ENCODE results near the gene PLEKHA5. TPM values are rescaled to one million over a fixed set of nuclear protein-coding genes. Genes with fewer than 3 reads are reported as not detected.

PLEKHA5 gene
- total and polyA plus RNA-seq, 2 of the 4 experiments (the other 2 are of a cell fraction): 5.3 to 12.2 TPM

DNA sequence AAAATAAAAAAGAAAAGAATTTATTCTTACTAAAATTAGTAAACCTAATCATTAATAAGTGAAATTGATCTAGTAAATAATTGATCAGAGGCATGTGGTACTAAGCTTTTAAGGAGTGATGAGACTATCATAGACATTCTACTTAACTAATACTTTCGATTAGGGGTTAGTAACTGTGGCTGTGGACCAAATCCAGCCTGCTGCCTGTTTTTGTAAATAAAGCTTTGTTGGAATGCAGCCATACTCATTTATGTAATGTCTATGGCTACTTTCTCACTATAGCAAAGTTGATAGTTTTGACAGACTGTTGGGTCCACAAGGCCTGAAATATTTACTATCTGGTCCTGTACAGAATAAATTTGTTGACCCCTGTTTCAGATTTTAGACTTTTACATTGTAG, 63.2 kb downstream of the PLEKHA5 start:
- peaks cover 9% of the 10 kb centered on the region for H3K9me1 ChIP-seq (ENCODE audit: insufficient read depth, low read length)
- no peak overlapping the region for H3K14ac ChIP-seq (replicated peaks; ENCODE audit: low read depth, low read length)
- WGBS, 2 experiments (ENCODE audit: extremely low coverage in 2 of 2, insufficient read length in 1 of 2): no CpG with 5 or more reads among the region's 1 CpG
- no peak overlapping the region for H3K4me2 ChIP-seq (ENCODE audit: low read depth, low read length)
- POLR2A ChIA-PET (ENCODE audit: unreplicated experiment): no interaction called here
- no peak overlapping the region for H3K27ac ChIP-seq (ENCODE audit: insufficient read depth, low read length)
- H4K91ac ChIP-seq (ENCODE audit: insufficient read depth, low read depth, low read length): no peak overlapping the region
- dilution Hi-C loops (cut with HindIII; ENCODE audit: low sequenced_read_pairs, unreplicated experiment) (no loop called here), intact Hi-C loops (cut with micrococcal nuclease) (no loop called here), in situ Hi-C loops (cut with MboI; ENCODE audit: low sequenced_read_pairs) (no loop called here)
- peaks cover 12% of the 10 kb centered on the region for H3K4me1 ChIP-seq (ENCODE audit: control insufficient read depth, insufficient read depth, low read length)
- DNase-seq (no peak), ATAC-seq (ENCODE audit: low read depth) (no peak)
- H3K56ac ChIP-seq (ENCODE audit: extremely low read depth, insufficient read depth, low read length): no peak overlapping the region
- peaks cover 11% of the 10 kb centered on the region; the same call in 1 of the 2 replicates for H4K20me1 ChIP-seq (ENCODE audit: insufficient read depth, low read length)
- no peak overlapping the region for H3K9ac ChIP-seq (ENCODE audit: low read depth, low read length)
- no peak overlapping the region for H4K5ac ChIP-seq (ENCODE audit: low read depth, low read length)
- no peak overlapping the region for H3K4me3 ChIP-seq (ENCODE audit: insufficient read depth, low read depth, low read length)
- no peak overlapping the region for H2BK5ac ChIP-seq (ENCODE audit: low read depth, low read length, poor library complexity, severe bottlenecking)
- CTCF ChIA-PET: no interaction called here
- no peaks in the 10 kb centered on the region for H3K9me3 ChIP-seq (ENCODE audit: control insufficient read depth, insufficient read depth, low read length)
- H3K4ac ChIP-seq (ENCODE audit: low read depth, low read length): no peak overlapping the region
- TF ChIP-seq RAD21 (IDR thresholded peaks at IDR 0.05; ENCODE audit: low read length): no peak
- TF ChIP-seq, protein P1, sequence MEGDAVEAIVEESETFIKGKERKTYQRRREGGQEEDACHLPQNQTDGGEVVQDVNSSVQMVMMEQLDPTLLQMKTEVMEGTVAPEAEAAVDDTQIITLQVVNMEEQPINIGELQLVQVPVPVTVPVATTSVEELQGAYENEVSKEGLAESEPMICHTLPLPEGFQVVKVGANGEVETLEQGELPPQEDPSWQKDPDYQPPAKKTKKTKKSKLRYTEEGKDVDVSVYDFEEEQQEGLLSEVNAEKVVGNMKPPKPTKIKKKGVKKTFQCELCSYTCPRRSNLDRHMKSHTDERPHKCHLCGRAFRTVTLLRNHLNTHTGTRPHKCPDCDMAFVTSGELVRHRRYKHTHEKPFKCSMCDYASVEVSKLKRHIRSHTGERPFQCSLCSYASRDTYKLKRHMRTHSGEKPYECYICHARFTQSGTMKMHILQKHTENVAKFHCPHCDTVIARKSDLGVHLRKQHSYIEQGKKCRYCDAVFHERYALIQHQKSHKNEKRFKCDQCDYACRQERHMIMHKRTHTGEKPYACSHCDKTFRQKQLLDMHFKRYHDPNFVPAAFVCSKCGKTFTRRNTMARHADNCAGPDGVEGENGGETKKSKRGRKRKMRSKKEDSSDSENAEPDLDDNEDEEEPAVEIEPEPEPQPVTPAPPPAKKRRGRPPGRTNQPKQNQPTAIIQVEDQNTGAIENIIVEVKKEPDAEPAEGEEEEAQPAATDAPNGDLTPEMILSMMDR (conservative IDR thresholded peaks at IDR 0.05; ENCODE audit: low read depth, low read length): no peak
- no peak for TF ChIP-seq RFX5 (IDR thresholded peaks at IDR 0.05; ENCODE audit: low read depth, low read length)
- no peak for TF ChIP-seq SMC3 (IDR thresholded peaks at IDR 0.05; ENCODE audit: low read depth, low read length)
- H2AK5ac ChIP-seq (ENCODE audit: low read depth, low read length): no peak overlapping the region
- no peak overlapping the region for H2BK120ac ChIP-seq (ENCODE audit: low read depth, low read length)
- H2AFZ ChIP-seq (replicated peaks; ENCODE audit: low read length, poor library complexity): no peak overlapping the region
- H2BK20ac ChIP-seq (ENCODE audit: low read depth, low read length): no peak overlapping the region
- H3K18ac ChIP-seq (ENCODE audit: low read depth, low read length): no peak overlapping the region
- no peak overlapping the region for H4K8ac ChIP-seq (ENCODE audit: low read depth in 2 of 2, low read length in 2 of 2)
- no peaks in the 10 kb centered on the region for H3K27me3 ChIP-seq (ENCODE audit: control insufficient read depth, insufficient read depth, low read length)
- no peak overlapping the region for H3K23ac ChIP-seq (ENCODE audit: low read depth, low read length)
- H2BK15ac ChIP-seq (ENCODE audit: low read depth, low read length): no peak overlapping the region
- H3K36me3 ChIP-seq (ENCODE audit: control insufficient read depth, insufficient read depth, low read length): no peaks in the 10 kb centered on the region
- H3K79me1 ChIP-seq (ENCODE audit: low read depth in 1 of 2, low read length in 2 of 2): peaks cover 19 to 48% of the 10 kb centered on the region in 2 experiments
- BruUV-seq (replicated peaks): no TSS peak
- H2AK9ac ChIP-seq (replicated peaks; ENCODE audit: low read depth, low read length, poor library complexity): no peak overlapping the region

All from IMR-90 (cell line).